Measurements from ENCODE around the gene ZBTB3.

GRCh38 chr11:62752177-62752785, 1.7 kb downstream of the ZBTB3 start:
- TF ChIP-seq EP300 (IDR thresholded peaks at IDR 0.05): no peak
- TF ChIP-seq CTCF (IDR thresholded peaks at IDR 0.05): no peak

Data from ovary (tissue), 3 donors.